BE2C (cell line): ENCODE results near the gene SEC24D.
"Not testable (repeated sequence)": the region's sequence is repeated elsewhere in the genome, so short reads cannot be mapped to it uniquely, and the experiment has no call there.

Experiments
- DNase-seq: peaks from one replicate; pipeline ENCODE4 v3.0.0-alpha.2; 2020
- H3K27me3 ChIP-seq: fragments of 250-450 bp; sonication (Bioruptor Pico); 2 replicates; pipeline ENCODE4 v1.5.1; 2020; ENCODE audit warnings: mild to moderate bottlenecking
- H3K36me3 ChIP-seq: fragments of 250-450 bp; sonication (Bioruptor Pico); 2 replicates; pipeline ENCODE4 v1.5.1; 2020; ENCODE audit warnings: mild to moderate bottlenecking
- H3K4me1 ChIP-seq: fragments of 250-450 bp; sonication (Bioruptor Pico); 2 replicates; pipeline ENCODE4 v1.5.1; 2020
- H3K4me3 ChIP-seq: 2 replicates; pipeline ENCODE4 v1.5.1; 2011; ENCODE audit warnings: low read depth, low read length
- H3K9me3 ChIP-seq: fragments of 250-450 bp; sonication (Bioruptor Pico); 2 replicates; pipeline ENCODE4 v1.5.1; 2020
- TF ChIP-seq, protein P1 (sequence below): IDR thresholded peaks from 2 replicates; pipeline ENCODE4 v1.5.1; 2012; ENCODE audit warnings: mild to moderate bottlenecking, low read depth, low read length

SEC24D gene

DNA sequence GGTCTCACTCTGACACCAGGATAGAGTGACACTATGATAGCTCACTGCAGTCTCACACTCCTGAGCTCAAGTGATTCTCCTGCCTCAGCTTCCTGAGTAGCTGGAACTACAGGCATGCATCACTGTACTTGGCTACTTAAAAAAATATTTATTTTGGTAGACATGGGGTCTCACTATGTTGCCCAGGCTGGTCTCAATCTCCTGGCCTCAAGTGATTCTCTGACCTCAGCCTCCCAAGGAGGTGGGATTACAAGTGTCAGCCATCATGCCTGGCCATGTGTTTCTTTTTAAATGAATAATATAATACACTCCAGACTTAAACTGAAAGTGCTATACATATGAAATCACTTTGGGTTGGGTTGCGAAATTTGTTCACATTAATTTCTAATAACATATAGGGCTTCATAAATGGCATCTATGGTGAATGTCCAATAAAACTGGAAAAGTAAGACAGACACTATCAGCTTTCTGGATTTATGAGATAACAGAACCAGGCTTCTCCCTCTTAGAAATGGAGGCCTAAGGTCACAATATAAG is 48.0 kb downstream of the SEC24D start:
- TF ChIP-seq, protein P1, sequence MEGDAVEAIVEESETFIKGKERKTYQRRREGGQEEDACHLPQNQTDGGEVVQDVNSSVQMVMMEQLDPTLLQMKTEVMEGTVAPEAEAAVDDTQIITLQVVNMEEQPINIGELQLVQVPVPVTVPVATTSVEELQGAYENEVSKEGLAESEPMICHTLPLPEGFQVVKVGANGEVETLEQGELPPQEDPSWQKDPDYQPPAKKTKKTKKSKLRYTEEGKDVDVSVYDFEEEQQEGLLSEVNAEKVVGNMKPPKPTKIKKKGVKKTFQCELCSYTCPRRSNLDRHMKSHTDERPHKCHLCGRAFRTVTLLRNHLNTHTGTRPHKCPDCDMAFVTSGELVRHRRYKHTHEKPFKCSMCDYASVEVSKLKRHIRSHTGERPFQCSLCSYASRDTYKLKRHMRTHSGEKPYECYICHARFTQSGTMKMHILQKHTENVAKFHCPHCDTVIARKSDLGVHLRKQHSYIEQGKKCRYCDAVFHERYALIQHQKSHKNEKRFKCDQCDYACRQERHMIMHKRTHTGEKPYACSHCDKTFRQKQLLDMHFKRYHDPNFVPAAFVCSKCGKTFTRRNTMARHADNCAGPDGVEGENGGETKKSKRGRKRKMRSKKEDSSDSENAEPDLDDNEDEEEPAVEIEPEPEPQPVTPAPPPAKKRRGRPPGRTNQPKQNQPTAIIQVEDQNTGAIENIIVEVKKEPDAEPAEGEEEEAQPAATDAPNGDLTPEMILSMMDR: no peak
- H3K36me3 ChIP-seq: peaks cover 60% of the 10 kb centered on the region
- H3K4me1 ChIP-seq: no peaks in the 10 kb centered on the region; the same call in 1 of the 2 replicates
- H3K4me3 ChIP-seq: no peak overlapping the region
- no peaks in the 10 kb centered on the region for H3K27me3 ChIP-seq
- no peak for DNase-seq
- H3K9me3 ChIP-seq: no peaks in the 10 kb centered on the region; the same call in 1 of the 2 replicates

DNA sequence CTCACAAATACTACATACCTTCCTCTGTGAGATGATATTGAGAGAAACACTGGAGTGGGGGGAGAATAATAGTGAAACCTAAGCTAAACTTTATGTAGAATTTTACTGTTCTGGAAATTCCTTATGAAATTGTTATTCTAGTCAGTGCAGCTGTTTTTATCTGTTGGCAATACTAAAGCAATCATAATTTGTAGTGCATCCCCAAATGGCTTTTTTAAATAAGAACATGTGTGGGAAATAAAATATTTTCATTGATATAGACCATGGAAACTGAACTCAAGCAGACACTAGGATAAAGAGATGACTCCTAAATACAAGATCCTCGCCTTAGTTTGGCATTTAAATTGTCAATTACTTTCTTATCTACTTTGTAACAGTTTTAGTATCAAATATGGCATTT is 51.1 kb downstream of the SEC24D start:
- H3K36me3 ChIP-seq: peaks cover 60% of the 10 kb centered on the region
- H3K4me3 ChIP-seq: no peak overlapping the region
- H3K4me1 ChIP-seq: no peaks in the 10 kb centered on the region; the same call in 1 of the 2 replicates
- H3K9me3 ChIP-seq: no peaks in the 10 kb centered on the region; the same call in none of the 2 replicates
- no peaks in the 10 kb centered on the region for H3K27me3 ChIP-seq
- no peak for DNase-seq
- TF ChIP-seq, protein P1: no peak

DNA sequence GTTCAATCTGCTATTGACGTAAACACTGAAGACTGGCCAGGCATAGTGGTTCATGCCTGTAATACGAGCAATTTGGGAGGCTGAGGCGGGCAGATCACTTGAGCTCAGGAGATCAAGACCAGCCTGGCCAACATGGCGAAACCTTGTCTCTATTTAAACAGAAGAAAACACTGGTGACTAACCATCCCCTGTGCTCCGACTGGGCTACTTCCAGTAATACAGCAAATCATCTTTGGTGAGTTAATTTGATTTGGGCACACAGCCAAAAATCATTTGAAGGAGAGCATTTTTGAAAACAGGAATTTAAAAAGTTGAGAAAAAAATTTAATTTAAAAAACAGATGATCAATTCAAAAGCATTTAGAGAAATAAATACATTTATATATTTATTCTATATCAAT is 52.0 kb downstream of the SEC24D start:
- H3K9me3 ChIP-seq: no peaks in the 10 kb centered on the region; the same call in none of the 2 replicates
- H3K4me3 ChIP-seq: no peak overlapping the region
- peaks cover 53% of the 10 kb centered on the region for H3K36me3 ChIP-seq
- peak; percentile 25 for DNase-seq
- H3K27me3 ChIP-seq: no peaks in the 10 kb centered on the region
- no peaks in the 10 kb centered on the region; the same call in 1 of the 2 replicates for H3K4me1 ChIP-seq
- TF ChIP-seq, protein P1: no peak

- H3K36me3 ChIP-seq: peaks cover 43% of the 10 kb centered on the region
- H3K4me1 ChIP-seq, H3K4me3 ChIP-seq, DNase-seq, H3K9me3 ChIP-seq, H3K27me3 ChIP-seq: not testable (repeated sequence)
Observed at GRCh38 chr4:118782886-118783285, 53.0 kb downstream of the SEC24D start.

GRCh38 chr4:118777649-118778048 is 58.3 kb downstream of the SEC24D start:
- not testable (repeated sequence) for H3K4me3 ChIP-seq, DNase-seq, H3K27me3 ChIP-seq

GRCh38 chr4:118776955-118777640 is 58.8 kb downstream of the SEC24D start:
- not testable (repeated sequence) for DNase-seq, H3K9me3 ChIP-seq, H3K27me3 ChIP-seq, H3K4me3 ChIP-seq
- H3K36me3 ChIP-seq: peaks cover 12% of the 10 kb centered on the region
- peaks cover 20% of the 10 kb centered on the region for H3K4me1 ChIP-seq

More at GRCh38 chr4:118777649-118778048, 58.3 kb downstream of the SEC24D start:
- Histone ChIP-seq H3K36me3 (peaks cover 18% of the 10 kb centered on the region), H3K4me1 (peaks cover 18% of the 10 kb centered on the region)
- not testable (repeated sequence) for H3K9me3 ChIP-seq

GRCh38 chr4:118776157-118776954 is 59.6 kb downstream of the SEC24D start:
- peaks cover 5% of the 10 kb centered on the region for H3K36me3 ChIP-seq
- H3K9me3 ChIP-seq: no peaks in the 10 kb centered on the region
- H3K27me3 ChIP-seq: no peaks in the 10 kb centered on the region
- DNase-seq: no peak
- no peak overlapping the region for H3K4me3 ChIP-seq
- H3K4me1 ChIP-seq: peaks cover 27% of the 10 kb centered on the region
- TF ChIP-seq, protein P1: no peak
